Mesothelial cell of epicardium (in vitro differentiated cells): ENCODE data around the gene TMEM204. TPM values are rescaled to one million over a fixed set of nuclear protein-coding genes. Genes with fewer than 3 reads are reported as not detected.

Experiments
- DNase-seq, 2 experiments: peaks; one replicate each; pipeline ENCODE4 v3.0.0; 2021; ENCODE audit warnings: low spot score in 2 of 2; ENCODE audit not compliant: unreplicated experiment in 2 of 2
- H3K27ac Mint-ChIP-seq: 2 replicates; pipeline ENCODE4 v1.8.0; 2021; ENCODE audit warnings: mixed read lengths
- H3K27me3 Mint-ChIP-seq: 2 replicates; pipeline ENCODE4 v1.8.0; 2021; ENCODE audit warnings: low read depth, mixed read lengths
- H3K36me3 Mint-ChIP-seq: 2 replicates; pipeline ENCODE4 v1.8.0; 2021; ENCODE audit warnings: mixed read lengths
- H3K4me1 Mint-ChIP-seq: 2 replicates; pipeline ENCODE4 v1.8.0; 2021; ENCODE audit warnings: mixed read lengths
- H3K4me3 Mint-ChIP-seq: 2 replicates; pipeline ENCODE4 v1.8.0; 2021; ENCODE audit warnings: mild to moderate bottlenecking, moderate library complexity, mixed read lengths
- H3K9me3 Mint-ChIP-seq: 2 replicates; pipeline ENCODE4 v1.8.0; 2021; ENCODE audit warnings: mixed read lengths
- total RNA-seq: library from RNA; stranded (reverse); gene quantifications from 3 replicates; pipeline ENCODE4 v1.2.1, GENCODE V29; 2021
- TF ChIP-seq, protein P1 (sequence below): fragments of 200-600 bp; sonication (generic); IDR thresholded peaks from one replicate; pipeline ENCODE4 v1.5.0; 2021; ENCODE audit warnings: antibody characterized with exemption; ENCODE audit not compliant: unreplicated experiment

TMEM204 gene
- total RNA-seq, 1 donor from 2014 or later, result 7.7 TPM

DNA sequence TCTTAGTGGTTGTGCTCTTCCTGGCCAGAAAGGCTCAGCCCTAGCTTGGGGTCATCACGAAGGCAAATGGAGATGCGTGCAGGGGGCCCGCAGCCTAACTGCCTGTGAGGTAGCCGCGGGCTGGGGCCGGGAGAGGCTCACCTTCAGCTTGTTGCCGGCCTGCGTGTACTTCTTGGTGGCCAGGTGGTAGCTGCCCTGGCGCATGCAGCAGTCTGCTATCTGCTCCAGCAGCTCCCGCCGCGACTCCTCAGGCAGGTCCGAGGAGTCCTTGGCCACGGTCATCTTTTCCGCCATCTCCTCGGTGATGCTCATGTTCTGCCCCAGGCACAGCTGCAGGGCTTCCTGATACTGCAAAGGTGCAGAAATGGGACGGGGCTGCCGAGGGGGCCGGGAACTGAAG lies 13.0 kb upstream of the TMEM204 start:
- TF ChIP-seq, protein P1, sequence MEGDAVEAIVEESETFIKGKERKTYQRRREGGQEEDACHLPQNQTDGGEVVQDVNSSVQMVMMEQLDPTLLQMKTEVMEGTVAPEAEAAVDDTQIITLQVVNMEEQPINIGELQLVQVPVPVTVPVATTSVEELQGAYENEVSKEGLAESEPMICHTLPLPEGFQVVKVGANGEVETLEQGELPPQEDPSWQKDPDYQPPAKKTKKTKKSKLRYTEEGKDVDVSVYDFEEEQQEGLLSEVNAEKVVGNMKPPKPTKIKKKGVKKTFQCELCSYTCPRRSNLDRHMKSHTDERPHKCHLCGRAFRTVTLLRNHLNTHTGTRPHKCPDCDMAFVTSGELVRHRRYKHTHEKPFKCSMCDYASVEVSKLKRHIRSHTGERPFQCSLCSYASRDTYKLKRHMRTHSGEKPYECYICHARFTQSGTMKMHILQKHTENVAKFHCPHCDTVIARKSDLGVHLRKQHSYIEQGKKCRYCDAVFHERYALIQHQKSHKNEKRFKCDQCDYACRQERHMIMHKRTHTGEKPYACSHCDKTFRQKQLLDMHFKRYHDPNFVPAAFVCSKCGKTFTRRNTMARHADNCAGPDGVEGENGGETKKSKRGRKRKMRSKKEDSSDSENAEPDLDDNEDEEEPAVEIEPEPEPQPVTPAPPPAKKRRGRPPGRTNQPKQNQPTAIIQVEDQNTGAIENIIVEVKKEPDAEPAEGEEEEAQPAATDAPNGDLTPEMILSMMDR, result no peak
- Mint-ChIP-seq H3K9me3 (peaks cover 3% of the 10 kb centered on the region), H3K4me1 (no peaks in the 10 kb centered on the region), H3K27ac (no peak overlapping the region), H3K27me3 (no peaks in the 10 kb centered on the region), H3K4me3 (no peak overlapping the region), H3K36me3 (peaks cover 19% of the 10 kb centered on the region)
- no peak for DNase-seq

DNA sequence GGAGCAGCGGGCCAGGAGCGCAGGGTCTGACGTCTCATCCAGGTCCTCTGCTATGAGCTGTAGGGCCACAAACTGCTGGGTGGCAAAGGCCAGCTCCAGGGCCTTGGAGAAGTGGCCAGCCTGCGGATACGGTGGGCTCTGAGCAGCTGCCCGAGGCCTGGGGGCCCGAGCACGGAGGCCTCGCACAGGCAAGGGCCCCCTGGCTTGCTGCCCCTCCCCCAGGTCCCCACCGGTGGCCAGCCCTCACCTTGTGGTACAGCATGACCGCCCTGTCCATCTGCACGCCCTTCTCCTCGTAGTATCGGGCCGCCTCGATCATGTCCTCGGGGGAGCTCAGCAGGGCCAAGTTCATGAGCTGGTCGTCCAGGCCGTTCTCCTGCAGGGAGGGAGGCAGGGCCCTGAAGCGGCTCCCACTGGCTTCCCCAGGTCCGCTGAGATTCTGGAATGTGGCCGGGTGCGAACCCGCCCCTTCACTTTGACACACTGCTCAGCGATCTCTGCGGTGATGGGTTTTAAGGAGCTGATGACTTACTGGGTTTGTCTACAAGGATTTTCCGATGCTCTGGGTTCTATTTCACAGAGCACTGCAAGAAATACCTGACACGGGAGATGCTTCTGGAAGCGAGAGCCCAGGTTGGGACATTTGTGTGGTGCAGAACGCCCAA lies 9.8 kb upstream of the TMEM204 start:
- Mint-ChIP-seq H3K27ac (no peak overlapping the region), H3K27me3 (no peaks in the 10 kb centered on the region), H3K4me1 (peaks cover 8% of the 10 kb centered on the region), H3K4me3 (no peak overlapping the region), H3K36me3 (peaks cover 10% of the 10 kb centered on the region), H3K9me3 (no peaks in the 10 kb centered on the region)
- DNase-seq, result no peak
- TF ChIP-seq, protein P1, result no peak

GRCh38 chr16:1524366-1524765 lies 9.1 kb upstream of the TMEM204 start:
- Mint-ChIP-seq H3K9me3 (no peaks in the 10 kb centered on the region), H3K27ac (no peak overlapping the region), H3K27me3 (no peaks in the 10 kb centered on the region), H3K36me3 (peaks cover 7% of the 10 kb centered on the region), H3K4me3 (no peak overlapping the region), H3K4me1 (peaks cover 9% of the 10 kb centered on the region)
- TF ChIP-seq, protein P1, result no peak
- DNase-seq, result no peak

GRCh38 chr16:1525871-1526607 lies 7.4 kb upstream of the TMEM204 start:
- DNase-seq, result no peak
- Mint-ChIP-seq H3K4me1 (peaks cover 25% of the 10 kb centered on the region), H3K9me3 (no peaks in the 10 kb centered on the region), H3K27me3 (no peaks in the 10 kb centered on the region), H3K36me3 (peaks cover 7% of the 10 kb centered on the region), H3K27ac (no peak overlapping the region), H3K4me3 (no peak overlapping the region)
- TF ChIP-seq, protein P1, result no peak

DNA sequence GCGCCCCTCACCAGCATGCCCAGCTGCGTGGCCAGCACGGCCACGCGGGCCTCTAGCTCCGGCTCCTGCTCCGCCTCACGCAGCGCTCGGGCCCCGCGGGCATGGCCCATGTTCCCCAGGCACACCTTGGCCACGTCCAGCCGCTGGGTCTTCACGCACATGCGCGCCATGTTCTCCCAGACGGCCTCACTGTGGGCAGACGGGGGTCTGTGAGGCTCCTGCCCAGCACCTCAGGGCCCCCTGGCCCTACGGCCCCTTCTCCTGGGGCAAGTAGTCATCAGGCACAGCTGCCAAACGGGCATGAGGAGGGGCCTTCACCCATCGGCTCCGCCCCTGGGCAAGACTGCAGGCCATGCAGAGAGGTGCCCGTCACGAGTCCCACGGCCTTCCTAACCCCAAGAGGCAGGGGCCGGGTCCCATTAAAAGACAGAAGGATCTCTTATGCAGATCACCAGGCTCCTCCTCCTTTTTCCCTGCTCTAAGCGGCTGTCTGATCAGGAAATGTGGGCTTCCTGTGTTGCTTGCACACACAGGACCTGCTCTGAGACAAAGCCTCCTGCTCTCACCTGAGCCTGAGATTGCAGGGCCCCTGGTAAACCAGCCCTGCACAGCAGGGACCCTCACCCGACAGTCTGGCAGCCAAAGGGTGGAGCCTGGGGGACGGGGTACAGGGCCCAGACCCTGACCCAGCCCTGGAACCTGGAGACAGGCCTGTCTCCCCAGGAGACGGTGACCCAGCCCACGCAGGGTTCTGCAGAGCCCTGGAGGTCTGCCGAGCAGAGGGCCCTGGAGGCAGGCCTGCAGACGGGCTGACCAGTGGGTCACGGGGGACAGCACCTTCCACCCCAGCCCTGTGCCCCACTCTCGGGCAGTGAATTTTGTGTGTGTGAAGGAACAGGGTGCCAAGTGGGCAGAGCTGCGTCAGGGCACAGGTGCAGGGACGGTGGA lies 6.6 kb upstream of the TMEM204 start:
- H3K9me3 Mint-ChIP-seq, result no peaks in the 10 kb centered on the region
- H3K4me3 Mint-ChIP-seq, result no peak overlapping the region
- H3K27ac Mint-ChIP-seq, result no peak overlapping the region
- TF ChIP-seq, protein P1, result no peak
- no peaks in the 10 kb centered on the region for H3K27me3 Mint-ChIP-seq
- peaks cover 33% of the 10 kb centered on the region for H3K4me1 Mint-ChIP-seq
- peaks cover 7% of the 10 kb centered on the region for H3K36me3 Mint-ChIP-seq
- no peak for DNase-seq
